K562 (cell line): ENCODE data around the gene PRKAR2B. TPM values are rescaled to one million over a fixed set of nuclear protein-coding genes. Genes with fewer than 3 reads are reported as not detected.

Source experiments
- CBFA2T3 ChIP-seq: fragments of 450-650 bp; IDR thresholded peaks from 2 replicates; pipeline ENCODE4 v1.6.1; 2017
- CHD2 ChIP-seq: IDR thresholded peaks from 2 replicates; pipeline ENCODE4 v1.6.1; 2011; ENCODE audit warnings: low read depth, low read length
- ELF2 ChIP-seq: fragments of 250-450 bp; sonication (Bioruptor Pico); IDR thresholded peaks from 2 replicates; pipeline ENCODE4 v1.5.0; 2021; ENCODE audit warnings: mild to moderate bottlenecking
- ERF ChIP-seq: fragments of 450-650 bp; formaldehyde crosslinking; IDR thresholded peaks from 2 replicates; pipeline ENCODE4 v1.4.0; 2020; ENCODE audit warnings: mild to moderate bottlenecking, mixed read lengths
- HDAC1 ChIP-seq, 2 experiments: fragments of 450-650 bp; IDR thresholded peaks; 2 replicates each; pipeline ENCODE4 v1.6.1; 2016 to 2017; ENCODE audit warnings: inconsistent platforms in 1 of 2, mild to moderate bottlenecking in 1 of 2, moderate library complexity in 1 of 2
- HLTF ChIP-seq: fragments of 450-650 bp; IDR thresholded peaks from 2 replicates; pipeline ENCODE4 v1.6.1; 2016
- IRF2 ChIP-seq: sonication (generic); formaldehyde crosslinking; IDR thresholded peaks from 2 replicates; pipeline ENCODE4 v1.8.1; 2022; ENCODE audit warnings: mild to moderate bottlenecking, missing genetic modification reagents
- JUN ChIP-seq, 2 experiments: sonication (generic) in 1 of 2; formaldehyde crosslinking in 1 of 2; IDR thresholded peaks; 2 replicates each; pipeline versions ENCODE4 v1.6.1 to v1.8.0; 2012 to 2022; ENCODE audit warnings: borderline replicate concordance in 2 of 2, mild to moderate bottlenecking in 2 of 2, improper control_type of control experiment in 1 of 2, low read depth in 1 of 2, low read length in 1 of 2, missing genetic modification reagents in 1 of 2
- KDM1A ChIP-seq, 2 experiments: fragments of 450-650 bp; IDR thresholded peaks; 2 replicates each; pipeline ENCODE4 v1.6.1; 2016; ENCODE audit warnings: mild to moderate bottlenecking in 2 of 2
- MAFG ChIP-seq: fragments of 450-650 bp; conservative IDR thresholded peaks from 2 replicates; pipeline ENCODE4 v1.6.1; 2016; ENCODE audit warnings: missing genetic modification characterization, missing compliant biosample characterization
- MBD2 ChIP-seq: sonication (generic); IDR thresholded peaks from 2 replicates; pipeline ENCODE4 v1.6.1; 2016; ENCODE audit warnings: low read depth, borderline replicate concordance
- MTA2 ChIP-seq: fragments of 450-650 bp; IDR thresholded peaks from 2 replicates; pipeline ENCODE4 v1.6.1; 2016; ENCODE audit warnings: low read depth
- NBN ChIP-seq: fragments of 450-650 bp; IDR thresholded peaks from 2 replicates; pipeline ENCODE4 v1.6.1; 2016; ENCODE audit warnings: low read depth, mild to moderate bottlenecking
- POLR2B ChIP-seq: fragments of 450-650 bp; IDR thresholded peaks from 2 replicates; pipeline ENCODE4 v1.6.1; 2018; ENCODE audit warnings: low read depth; ENCODE audit not compliant: partially characterized antibody
- SRSF9 ChIP-seq: fragments of 200-400 bp; formaldehyde crosslinking; IDR thresholded peaks from 2 replicates; pipeline ENCODE4 v1.6.1; 2017; ENCODE audit warnings: low read depth, low read length, borderline replicate concordance
- TRIM24 ChIP-seq, 2 experiments: fragments of 450-650 bp; IDR thresholded peaks; 2 replicates each; pipeline ENCODE4 v1.6.1; 2016
- ZC3H4 ChIP-seq: sonication (generic); formaldehyde crosslinking; IDR thresholded peaks from 2 replicates; pipeline ENCODE4 v1.9.0; 2021; ENCODE audit warnings: missing genetic modification reagents, borderline replicate concordance
- polyA plus RNA-seq, 8 experiments: library from polyadenylated mRNA; depleted of rRNA in 4 of 8; stranded (reverse) in 5 of 8; unstranded in 3 of 8; fragments of >200 nt; fragmentation: Nextera tagmentation in 2 of 8; fragmentation: Illumina TruSeq in 1 of 8; extraction: Ambion mirVana in 2 of 8; extraction: Trizol in 1 of 8; gene quantifications; 2 replicates each; pipeline versions ENCODE4 v1.2.1 to v1.2.3, GENCODE V29; 2011 to 2014; ENCODE audit warnings: inconsistent platforms in 1 of 8, missing spikeins in 1 of 8
- total RNA-seq, 7 experiments: library from RNA; depleted of rRNA in 6 of 7; stranded (reverse); fragments of >200 nt in 6 of 7; fragmentation: Illumina TruSeq in 2 of 7; extraction: Trizol in 2 of 7; gene quantifications; 2 replicates each; pipeline versions ENCODE4 v1.2.1 to v1.2.3, GENCODE V29; 2011 to 2021; ENCODE audit warnings: low replicate concordance in 1 of 7
- TF ChIP-seq, protein P1 (sequence below): fragments of 250-450 bp; sonication (Bioruptor Pico); IDR thresholded peaks from 2 replicates; pipeline ENCODE4 v1.8.0; 2022; ENCODE audit warnings: inconsistent platforms, mild to moderate bottlenecking, moderate library complexity, borderline replicate concordance
- TF ChIP-seq, protein P2 (sequence below), 2 experiments: fragments of 450-650 bp; IDR thresholded peaks; 2 replicates each; pipeline ENCODE4 v1.6.1; 2016
- TF ChIP-seq, protein P3 (sequence below): sonication (generic); formaldehyde crosslinking; IDR thresholded peaks from 2 replicates; pipeline ENCODE4 v1.8.1; 2023; ENCODE audit warnings: mild to moderate bottlenecking, missing genetic modification reagents
- TF ChIP-seq, protein P4 (sequence below): fragments of 250-450 bp; sonication (Bioruptor Pico); IDR thresholded peaks from 2 replicates; pipeline ENCODE4 v1.5.0; 2022; ENCODE audit warnings: mild to moderate bottlenecking
- TF ChIP-seq, protein P5 (sequence below): fragments of 250-450 bp; sonication (Bioruptor Pico); IDR thresholded peaks from 2 replicates; pipeline ENCODE4 v1.8.0; 2021; ENCODE audit warnings: borderline replicate concordance, mild to moderate bottlenecking, moderate library complexity; ENCODE audit not compliant: poor library complexity, severe bottlenecking

PRKAR2B gene
- total and polyA plus RNA-seq, 9 of the 15 experiments (the other 6 are each of a cell fraction or from before 2014, with no cell fraction given), result 59.0 to 173 (median 129) TPM

DNA sequence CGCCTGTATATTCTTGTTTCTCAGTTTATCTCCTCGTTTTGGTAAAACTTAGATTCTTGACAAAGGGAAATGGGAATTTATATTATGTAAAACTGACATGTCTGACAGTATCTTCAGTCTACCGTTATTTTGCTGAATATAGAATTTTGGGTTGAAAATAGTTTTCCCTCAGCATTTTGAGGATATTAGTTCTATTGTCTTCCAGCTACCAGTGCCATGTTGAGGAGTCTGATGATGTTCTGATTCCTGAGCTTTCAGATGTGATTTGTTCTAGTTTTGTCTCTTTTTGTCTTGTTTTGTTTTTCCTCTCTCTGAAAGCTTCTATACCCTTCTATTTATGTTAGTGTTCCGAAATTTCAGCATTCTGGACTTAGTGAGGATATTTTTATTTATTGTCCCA is 8.0 kb upstream of the PRKAR2B start (continued):
- TF ChIP-seq, protein P1, sequence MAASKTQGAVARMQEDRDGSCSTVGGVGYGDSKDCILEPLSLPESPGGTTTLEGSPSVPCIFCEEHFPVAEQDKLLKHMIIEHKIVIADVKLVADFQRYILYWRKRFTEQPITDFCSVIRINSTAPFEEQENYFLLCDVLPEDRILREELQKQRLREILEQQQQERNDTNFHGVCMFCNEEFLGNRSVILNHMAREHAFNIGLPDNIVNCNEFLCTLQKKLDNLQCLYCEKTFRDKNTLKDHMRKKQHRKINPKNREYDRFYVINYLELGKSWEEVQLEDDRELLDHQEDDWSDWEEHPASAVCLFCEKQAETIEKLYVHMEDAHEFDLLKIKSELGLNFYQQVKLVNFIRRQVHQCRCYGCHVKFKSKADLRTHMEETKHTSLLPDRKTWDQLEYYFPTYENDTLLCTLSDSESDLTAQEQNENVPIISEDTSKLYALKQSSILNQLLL (CRISPR knock-in tag), result no peak
- TF ChIP-seq, protein P2, sequence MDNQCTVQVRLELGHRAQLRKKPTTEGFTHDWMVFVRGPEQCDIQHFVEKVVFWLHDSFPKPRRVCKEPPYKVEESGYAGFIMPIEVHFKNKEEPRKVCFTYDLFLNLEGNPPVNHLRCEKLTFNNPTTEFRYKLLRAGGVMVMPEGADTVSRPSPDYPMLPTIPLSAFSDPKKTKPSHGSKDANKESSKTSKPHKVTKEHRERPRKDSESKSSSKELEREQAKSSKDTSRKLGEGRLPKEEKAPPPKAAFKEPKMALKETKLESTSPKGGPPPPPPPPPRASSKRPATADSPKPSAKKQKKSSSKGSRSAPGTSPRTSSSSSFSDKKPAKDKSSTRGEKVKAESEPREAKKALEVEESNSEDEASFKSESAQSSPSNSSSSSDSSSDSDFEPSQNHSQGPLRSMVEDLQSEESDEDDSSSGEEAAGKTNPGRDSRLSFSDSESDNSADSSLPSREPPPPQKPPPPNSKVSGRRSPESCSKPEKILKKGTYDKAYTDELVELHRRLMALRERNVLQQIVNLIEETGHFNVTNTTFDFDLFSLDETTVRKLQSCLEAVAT (IDR thresholded peaks at IDR 0.05), result peak in 1 of 2 experiments; percentile 60; a peak in 1 of 4 replicates
- TF ChIP-seq TRIM24 (IDR thresholded peaks at IDR 0.05) (peak; percentile 89 to 93), SRSF9 (no peak), MBD2 (no peak), IRF2 (CRISPR knock-in tag) (no peak), CBFA2T3 (peak; percentile 24), HLTF (peak; percentile 74; the same call in 1 of the 2 replicates), JUN (IDR thresholded peaks at IDR 0.05; ENCODE audit: borderline replicate concordance, low read depth, low read length) (peak; percentile 38; the same call in 1 of the 2 replicates), JUN (CRISPR knock-in tag; IDR thresholded peaks at IDR 0.05; ENCODE audit: borderline replicate concordance) (no peak), MTA2 (peak; percentile 19; the same call in 1 of the 2 replicates), ZC3H4 (no peak), ELF2 (CRISPR knock-in tag) (no peak), ERF (no peak), NBN (peak; percentile 89; the same call in 1 of the 2 replicates), CHD2 (no peak), POLR2B (no peak), MAFG (peak; percentile 44; the same call in 1 of the 2 replicates), HDAC1 (IDR thresholded peaks at IDR 0.05) (peak; percentile 35 to 100; a peak in 2 of 4 replicates), KDM1A (IDR thresholded peaks at IDR 0.05) (peak; percentile 82; a peak in 3 of 4 replicates)
- TF ChIP-seq, protein P3, sequence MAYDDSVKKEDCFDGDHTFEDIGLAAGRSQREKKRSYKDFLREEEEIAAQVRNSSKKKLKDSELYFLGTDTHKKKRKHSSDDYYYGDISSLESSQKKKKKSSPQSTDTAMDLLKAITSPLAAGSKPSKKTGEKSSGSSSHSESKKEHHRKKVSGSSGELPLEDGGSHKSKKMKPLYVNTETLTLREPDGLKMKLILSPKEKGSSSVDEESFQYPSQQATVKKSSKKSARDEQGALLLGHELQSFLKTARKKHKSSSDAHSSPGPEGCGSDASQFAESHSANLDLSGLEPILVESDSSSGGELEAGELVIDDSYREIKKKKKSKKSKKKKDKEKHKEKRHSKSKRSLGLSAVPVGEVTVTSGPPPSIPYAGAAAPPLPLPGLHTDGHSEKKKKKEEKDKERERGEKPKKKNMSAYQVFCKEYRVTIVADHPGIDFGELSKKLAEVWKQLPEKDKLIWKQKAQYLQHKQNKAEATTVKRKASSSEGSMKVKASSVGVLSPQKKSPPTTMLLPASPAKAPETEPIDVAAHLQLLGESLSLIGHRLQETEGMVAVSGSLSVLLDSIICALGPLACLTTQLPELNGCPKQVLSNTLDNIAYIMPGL, result 0 out of 2 replicates have a peak, but pooled peaks have one; percentile 11
- TF ChIP-seq, protein P4, sequence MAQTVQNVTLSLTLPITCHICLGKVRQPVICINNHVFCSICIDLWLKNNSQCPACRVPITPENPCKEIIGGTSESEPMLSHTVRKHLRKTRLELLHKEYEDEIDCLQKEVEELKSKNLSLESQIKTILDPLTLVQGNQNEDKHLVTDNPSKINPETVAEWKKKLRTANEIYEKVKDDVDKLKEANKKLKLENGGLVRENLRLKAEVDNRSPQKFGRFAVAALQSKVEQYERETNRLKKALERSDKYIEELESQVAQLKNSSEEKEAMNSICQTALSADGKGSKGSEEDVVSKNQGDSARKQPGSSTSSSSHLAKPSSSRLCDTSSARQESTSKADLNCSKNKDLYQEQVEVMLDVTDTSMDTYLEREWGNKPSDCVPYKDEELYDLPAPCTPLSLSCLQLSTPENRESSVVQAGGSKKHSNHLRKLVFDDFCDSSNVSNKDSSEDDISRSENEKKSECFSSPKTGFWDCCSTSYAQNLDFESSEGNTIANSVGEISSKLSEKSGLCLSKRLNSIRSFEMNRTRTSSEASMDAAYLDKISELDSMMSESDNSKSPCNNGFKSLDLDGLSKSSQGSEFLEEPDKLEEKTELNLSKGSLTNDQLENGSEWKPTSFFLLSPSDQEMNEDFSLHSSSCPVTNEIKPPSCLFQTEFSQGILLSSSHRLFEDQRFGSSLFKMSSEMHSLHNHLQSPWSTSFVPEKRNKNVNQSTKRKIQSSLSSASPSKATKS (CRISPR knock-in tag), result no peak
- TF ChIP-seq, protein P5, sequence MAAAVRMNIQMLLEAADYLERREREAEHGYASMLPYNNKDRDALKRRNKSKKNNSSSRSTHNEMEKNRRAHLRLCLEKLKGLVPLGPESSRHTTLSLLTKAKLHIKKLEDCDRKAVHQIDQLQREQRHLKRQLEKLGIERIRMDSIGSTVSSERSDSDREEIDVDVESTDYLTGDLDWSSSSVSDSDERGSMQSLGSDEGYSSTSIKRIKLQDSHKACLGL (CRISPR knock-in tag), result no peak
